ENCODE results near the gene AGRP.

DNA sequence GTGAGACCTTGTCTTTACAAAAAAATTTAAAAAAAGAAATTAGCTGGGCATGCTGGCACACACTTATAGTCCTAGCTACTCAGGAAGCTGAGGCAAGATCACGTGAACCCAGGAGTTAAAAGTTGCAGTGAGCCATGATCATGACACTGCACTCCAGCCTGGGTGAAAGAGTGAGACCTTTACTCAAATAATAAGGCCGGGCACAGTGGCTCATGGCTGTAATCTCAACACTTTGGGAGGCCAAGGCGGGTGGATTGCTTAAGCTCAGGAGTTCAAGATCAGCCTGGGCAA, 33.8 kb upstream of the AGRP start:
- TF ChIP-seq, protein P1, sequence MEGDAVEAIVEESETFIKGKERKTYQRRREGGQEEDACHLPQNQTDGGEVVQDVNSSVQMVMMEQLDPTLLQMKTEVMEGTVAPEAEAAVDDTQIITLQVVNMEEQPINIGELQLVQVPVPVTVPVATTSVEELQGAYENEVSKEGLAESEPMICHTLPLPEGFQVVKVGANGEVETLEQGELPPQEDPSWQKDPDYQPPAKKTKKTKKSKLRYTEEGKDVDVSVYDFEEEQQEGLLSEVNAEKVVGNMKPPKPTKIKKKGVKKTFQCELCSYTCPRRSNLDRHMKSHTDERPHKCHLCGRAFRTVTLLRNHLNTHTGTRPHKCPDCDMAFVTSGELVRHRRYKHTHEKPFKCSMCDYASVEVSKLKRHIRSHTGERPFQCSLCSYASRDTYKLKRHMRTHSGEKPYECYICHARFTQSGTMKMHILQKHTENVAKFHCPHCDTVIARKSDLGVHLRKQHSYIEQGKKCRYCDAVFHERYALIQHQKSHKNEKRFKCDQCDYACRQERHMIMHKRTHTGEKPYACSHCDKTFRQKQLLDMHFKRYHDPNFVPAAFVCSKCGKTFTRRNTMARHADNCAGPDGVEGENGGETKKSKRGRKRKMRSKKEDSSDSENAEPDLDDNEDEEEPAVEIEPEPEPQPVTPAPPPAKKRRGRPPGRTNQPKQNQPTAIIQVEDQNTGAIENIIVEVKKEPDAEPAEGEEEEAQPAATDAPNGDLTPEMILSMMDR (IDR thresholded peaks at IDR 0.05): no peak
- TF ChIP-seq POLR2A (IDR thresholded peaks at IDR 0.05): no peak
